Stomach (tissue), 4 donors: Measurements from ENCODE around the gene FOXJ2.
"Not testable (repeated sequence)": the region's sequence is repeated elsewhere in the genome, so short reads cannot be mapped to it uniquely, and the experiment has no call there.

Experiments
- POLR2A ChIP-seq, 4 donors: fragments of 450-650 bp; IDR thresholded peaks; one replicate each; pipeline ENCODE4 v1.6.1; 2016; ENCODE audit warnings: antibody characterized with exemption in 4 of 4, control low read depth in 2 of 4, mild to moderate bottlenecking in 1 of 4, moderate library complexity in 1 of 4
- POLR2AphosphoS5 ChIP-seq, 3 donors: sonication (generic); formaldehyde crosslinking; IDR thresholded peaks; one replicate each; pipeline ENCODE4 v1.6.1; 2016; ENCODE audit warnings: antibody characterized with exemption in 3 of 3
- TF ChIP-seq, protein P1 (sequence below), 7 experiments: fragments of 450-650 bp in 4 of 7; fragments of 200-600 bp in 3 of 7; sonication (generic) in 3 of 7; IDR thresholded peaks; one replicate each; pipeline ENCODE4 v1.5.1; 2016 to 2019; ENCODE audit warnings: antibody characterized with exemption in 7 of 7, control low read depth in 2 of 7, mild to moderate bottlenecking in 1 of 7

DNA sequence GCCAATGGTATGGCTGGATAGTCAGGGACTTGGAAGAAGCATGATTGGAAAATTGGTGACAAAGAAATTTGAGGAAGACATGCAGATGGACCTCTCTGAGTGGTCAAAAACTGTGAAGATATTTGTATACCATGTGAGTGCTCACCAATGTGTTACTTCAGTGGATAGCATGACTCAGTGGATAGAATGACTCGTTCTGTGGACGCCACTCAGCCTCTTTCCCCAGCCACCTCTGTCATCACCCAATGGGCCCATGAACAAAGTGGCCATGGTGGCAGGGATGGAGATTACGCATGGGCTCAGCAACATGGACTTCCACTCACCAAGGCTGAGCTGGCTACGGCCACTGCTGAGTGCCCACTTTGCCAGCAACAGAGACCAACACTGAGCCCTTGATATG is 31.0 kb upstream of the FOXJ2 start:
- TF ChIP-seq, protein P1, sequence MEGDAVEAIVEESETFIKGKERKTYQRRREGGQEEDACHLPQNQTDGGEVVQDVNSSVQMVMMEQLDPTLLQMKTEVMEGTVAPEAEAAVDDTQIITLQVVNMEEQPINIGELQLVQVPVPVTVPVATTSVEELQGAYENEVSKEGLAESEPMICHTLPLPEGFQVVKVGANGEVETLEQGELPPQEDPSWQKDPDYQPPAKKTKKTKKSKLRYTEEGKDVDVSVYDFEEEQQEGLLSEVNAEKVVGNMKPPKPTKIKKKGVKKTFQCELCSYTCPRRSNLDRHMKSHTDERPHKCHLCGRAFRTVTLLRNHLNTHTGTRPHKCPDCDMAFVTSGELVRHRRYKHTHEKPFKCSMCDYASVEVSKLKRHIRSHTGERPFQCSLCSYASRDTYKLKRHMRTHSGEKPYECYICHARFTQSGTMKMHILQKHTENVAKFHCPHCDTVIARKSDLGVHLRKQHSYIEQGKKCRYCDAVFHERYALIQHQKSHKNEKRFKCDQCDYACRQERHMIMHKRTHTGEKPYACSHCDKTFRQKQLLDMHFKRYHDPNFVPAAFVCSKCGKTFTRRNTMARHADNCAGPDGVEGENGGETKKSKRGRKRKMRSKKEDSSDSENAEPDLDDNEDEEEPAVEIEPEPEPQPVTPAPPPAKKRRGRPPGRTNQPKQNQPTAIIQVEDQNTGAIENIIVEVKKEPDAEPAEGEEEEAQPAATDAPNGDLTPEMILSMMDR (IDR thresholded peaks at IDR 0.05), result not testable (repeated sequence)
- TF ChIP-seq POLR2A, POLR2AphosphoS5 (IDR thresholded peaks at IDR 0.05): not testable (repeated sequence)
